ENCODE results near the gene CBARP.
"Not testable (repeated sequence)": the region's sequence is repeated elsewhere in the genome, so short reads cannot be mapped to it uniquely, and the experiment has no call there.

CBARP gene

GRCh38 chr19:1205114-1206099, 32.4 kb downstream of the CBARP start, which contains the start of gene STK11:
Gene STK11, plus strand, starts transcription at chr19:1205778. Its CDS starts 1,136 bp downstream, at chr19:1206914.
- no peak for TF ChIP-seq CTCF (IDR thresholded peaks at IDR 0.05; ENCODE audit: extremely low read depth, insufficient read depth, missing control alignments)
- in situ Hi-C loops (cut with MboI; ENCODE audit: low pct_unique_long_range_greater_than_20kb, low sequenced_read_pairs, unreplicated experiment), result no loop called here
- peak; percentile 100 for DNase-seq (ENCODE audit: low spot score)

- DNase-seq (ENCODE audit: low spot score); in situ Hi-C loops (cut with MboI; ENCODE audit: low pct_unique_long_range_greater_than_20kb, low sequenced_read_pairs, unreplicated experiment): not testable (repeated sequence)
Measured at GRCh38 chr19:1200614-1201013, 37.2 kb downstream of the CBARP start.

GRCh38 chr19:1199531-1199930, 38.3 kb downstream of the CBARP start:
- no peak for TF ChIP-seq CTCF (IDR thresholded peaks at IDR 0.05; ENCODE audit: extremely low read depth, insufficient read depth, missing control alignments)
- DNase-seq (ENCODE audit: low spot score), result no peak
- in situ Hi-C loops (cut with MboI; ENCODE audit: low pct_unique_long_range_greater_than_20kb, low sequenced_read_pairs, unreplicated experiment), result loop anchor here (10.0 kb wide), 1 partner anchor 85 kb away; no protein-coding TSS in a partner anchor

- in situ Hi-C loops (cut with MboI; ENCODE audit: low pct_unique_long_range_greater_than_20kb, low sequenced_read_pairs, unreplicated experiment), result no loop called here
- no peak for TF ChIP-seq CTCF (IDR thresholded peaks at IDR 0.05; ENCODE audit: extremely low read depth, insufficient read depth, missing control alignments)
- no peak for DNase-seq (ENCODE audit: low spot score)
Measured at GRCh38 chr19:1189419-1189818, 48.4 kb downstream of the CBARP start.

- peak; percentile 76 for DNase-seq (ENCODE audit: low spot score)
- in situ Hi-C loops (cut with MboI; ENCODE audit: low pct_unique_long_range_greater_than_20kb, low sequenced_read_pairs, unreplicated experiment), result no loop called here
- no peak for TF ChIP-seq CTCF (IDR thresholded peaks at IDR 0.05; ENCODE audit: extremely low read depth, insufficient read depth, missing control alignments)
Measured at GRCh38 chr19:1183543-1184172, 54.1 kb downstream of the CBARP start.

- in situ Hi-C loops (cut with MboI; ENCODE audit: low pct_unique_long_range_greater_than_20kb, low sequenced_read_pairs, unreplicated experiment), result no loop called here
- no peak for TF ChIP-seq CTCF (IDR thresholded peaks at IDR 0.05; ENCODE audit: extremely low read depth, insufficient read depth, missing control alignments)
- no peak for DNase-seq (ENCODE audit: low spot score)
Measured at GRCh38 chr19:1182727-1183126, 55.1 kb downstream of the CBARP start.

GRCh38 chr19:1182068-1182467, 55.7 kb downstream of the CBARP start:
- DNase-seq (ENCODE audit: low spot score), result no peak
- in situ Hi-C loops (cut with MboI; ENCODE audit: low pct_unique_long_range_greater_than_20kb, low sequenced_read_pairs, unreplicated experiment), result no loop called here
- TF ChIP-seq CTCF (IDR thresholded peaks at IDR 0.05; ENCODE audit: extremely low read depth, insufficient read depth, missing control alignments), result no peak
